Epithelial cell of proximal tubule (primary cell): ENCODE data around the gene TMBIM6. TPM values are rescaled to one million over a fixed set of nuclear protein-coding genes. Genes with fewer than 3 reads are reported as not detected.

Experiments
- DNase-seq: peaks from one replicate; pipeline ENCODE4 v3.0.0-alpha.2; 2011; ENCODE audit warnings: low read depth
- H3K4me3 ChIP-seq: 2 replicates; pipeline ENCODE4 v1.5.1; 2011; ENCODE audit warnings: low read depth, mild to moderate bottlenecking, low read length
- total RNA-seq: library from RNA; depleted of rRNA; stranded (reverse); fragments of >200 nt; gene quantifications from 2 replicates; pipeline ENCODE4 v1.2.3, GENCODE V29; 2015
- TF ChIP-seq, protein P1 (sequence below): conservative IDR thresholded peaks from 2 replicates; pipeline ENCODE4 v1.5.1; 2012; ENCODE audit warnings: low read depth, mild to moderate bottlenecking, low read length

Gene TMBIM6
- total RNA-seq, 1 donor from 2014 or later = 436 TPM

DNA sequence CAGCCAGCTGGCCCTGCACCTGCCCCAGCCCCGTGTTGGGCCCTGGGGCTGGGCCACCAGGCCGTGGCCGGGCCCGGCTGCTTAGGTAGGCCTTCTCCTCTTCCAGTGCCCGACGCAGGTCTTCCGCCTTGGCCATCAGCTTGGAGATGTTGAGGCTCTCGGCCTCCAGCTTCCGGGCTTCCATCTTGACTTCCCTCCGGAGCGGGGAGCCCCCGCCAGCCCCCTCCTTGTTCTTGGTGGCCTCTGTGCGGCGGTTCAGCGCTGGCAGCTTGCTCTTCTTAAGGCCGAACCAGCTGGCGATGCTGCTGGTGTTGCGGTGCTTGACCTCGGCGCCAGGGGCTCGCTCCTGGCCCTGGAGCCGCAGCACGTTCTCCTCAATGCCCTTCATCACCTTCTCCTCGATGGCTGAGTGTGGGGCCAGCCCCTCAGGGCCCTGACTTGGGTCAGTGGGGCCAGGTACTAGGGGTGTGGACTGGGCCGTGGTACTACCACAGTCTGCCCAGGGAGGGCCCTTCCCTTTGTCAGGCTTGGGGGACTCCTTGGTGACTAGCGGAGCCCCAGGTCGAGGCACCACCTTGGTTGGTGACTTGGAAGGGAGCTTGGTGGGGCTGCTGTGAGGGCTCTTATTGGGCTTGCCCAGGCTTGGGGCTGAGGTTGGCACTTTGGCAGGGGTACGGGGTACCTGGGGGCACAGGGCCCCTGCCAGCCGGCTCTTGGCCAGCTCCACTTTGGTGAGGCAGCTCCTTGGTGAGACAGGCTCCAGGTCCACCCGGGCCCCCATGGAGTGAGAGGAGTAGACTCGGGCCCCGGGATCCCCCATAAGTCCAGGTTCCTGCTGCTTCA is 53.7 kb downstream of the TMBIM6 start:
- TF ChIP-seq, protein P1, sequence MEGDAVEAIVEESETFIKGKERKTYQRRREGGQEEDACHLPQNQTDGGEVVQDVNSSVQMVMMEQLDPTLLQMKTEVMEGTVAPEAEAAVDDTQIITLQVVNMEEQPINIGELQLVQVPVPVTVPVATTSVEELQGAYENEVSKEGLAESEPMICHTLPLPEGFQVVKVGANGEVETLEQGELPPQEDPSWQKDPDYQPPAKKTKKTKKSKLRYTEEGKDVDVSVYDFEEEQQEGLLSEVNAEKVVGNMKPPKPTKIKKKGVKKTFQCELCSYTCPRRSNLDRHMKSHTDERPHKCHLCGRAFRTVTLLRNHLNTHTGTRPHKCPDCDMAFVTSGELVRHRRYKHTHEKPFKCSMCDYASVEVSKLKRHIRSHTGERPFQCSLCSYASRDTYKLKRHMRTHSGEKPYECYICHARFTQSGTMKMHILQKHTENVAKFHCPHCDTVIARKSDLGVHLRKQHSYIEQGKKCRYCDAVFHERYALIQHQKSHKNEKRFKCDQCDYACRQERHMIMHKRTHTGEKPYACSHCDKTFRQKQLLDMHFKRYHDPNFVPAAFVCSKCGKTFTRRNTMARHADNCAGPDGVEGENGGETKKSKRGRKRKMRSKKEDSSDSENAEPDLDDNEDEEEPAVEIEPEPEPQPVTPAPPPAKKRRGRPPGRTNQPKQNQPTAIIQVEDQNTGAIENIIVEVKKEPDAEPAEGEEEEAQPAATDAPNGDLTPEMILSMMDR = no peak
- DNase-seq = no peak
- no peak overlapping the region for H3K4me3 ChIP-seq

DNA sequence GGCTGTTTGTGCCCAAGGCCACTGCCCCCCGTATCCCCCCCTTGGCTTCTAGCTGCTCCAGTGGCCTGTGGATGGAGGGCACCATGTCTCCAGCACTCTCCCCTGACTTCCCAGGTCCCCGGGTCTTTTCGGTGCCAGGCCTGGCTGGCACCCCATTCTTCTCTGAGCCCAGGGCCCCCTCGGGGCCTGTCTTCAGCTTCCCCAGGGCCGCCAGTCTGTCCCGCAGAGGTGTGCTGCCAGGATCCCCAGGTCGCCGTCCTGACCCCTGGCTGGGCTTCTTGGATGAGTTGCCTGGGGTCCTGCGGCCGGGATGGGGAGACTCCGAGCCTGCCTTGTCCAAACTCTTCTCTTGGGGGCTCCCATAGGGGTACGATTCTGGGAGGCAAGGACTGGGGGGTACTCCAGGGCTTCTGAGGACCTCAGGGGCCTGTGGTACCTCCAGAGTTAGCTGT is 54.3 kb downstream of the TMBIM6 start:
- DNase-seq = no peak
- TF ChIP-seq, protein P1 = no peak
- H3K4me3 ChIP-seq = no peak overlapping the region

DNA sequence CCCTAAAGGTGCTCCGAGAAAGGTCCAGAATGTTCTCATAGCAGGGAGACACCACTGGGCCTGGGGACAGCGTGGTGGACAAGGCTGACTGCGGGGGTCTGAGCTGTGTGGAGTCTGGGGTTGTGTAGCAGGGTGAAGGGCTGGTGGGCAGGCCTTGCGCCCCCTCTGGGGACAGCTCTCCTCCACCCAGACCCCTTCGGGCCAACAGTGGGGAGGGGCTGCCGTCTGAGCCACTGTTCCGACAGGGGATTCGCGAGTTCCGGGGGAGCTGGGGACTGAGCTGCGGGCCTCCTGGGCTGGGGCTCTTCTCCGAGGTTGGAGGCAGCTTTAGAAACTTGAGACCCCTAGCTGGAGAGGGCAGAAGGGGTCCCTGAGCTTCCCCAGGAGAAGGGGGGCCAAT is 54.8 kb downstream of the TMBIM6 start:
- no peak overlapping the region for H3K4me3 ChIP-seq
- no peak for DNase-seq
- TF ChIP-seq, protein P1 = no peak

DNA sequence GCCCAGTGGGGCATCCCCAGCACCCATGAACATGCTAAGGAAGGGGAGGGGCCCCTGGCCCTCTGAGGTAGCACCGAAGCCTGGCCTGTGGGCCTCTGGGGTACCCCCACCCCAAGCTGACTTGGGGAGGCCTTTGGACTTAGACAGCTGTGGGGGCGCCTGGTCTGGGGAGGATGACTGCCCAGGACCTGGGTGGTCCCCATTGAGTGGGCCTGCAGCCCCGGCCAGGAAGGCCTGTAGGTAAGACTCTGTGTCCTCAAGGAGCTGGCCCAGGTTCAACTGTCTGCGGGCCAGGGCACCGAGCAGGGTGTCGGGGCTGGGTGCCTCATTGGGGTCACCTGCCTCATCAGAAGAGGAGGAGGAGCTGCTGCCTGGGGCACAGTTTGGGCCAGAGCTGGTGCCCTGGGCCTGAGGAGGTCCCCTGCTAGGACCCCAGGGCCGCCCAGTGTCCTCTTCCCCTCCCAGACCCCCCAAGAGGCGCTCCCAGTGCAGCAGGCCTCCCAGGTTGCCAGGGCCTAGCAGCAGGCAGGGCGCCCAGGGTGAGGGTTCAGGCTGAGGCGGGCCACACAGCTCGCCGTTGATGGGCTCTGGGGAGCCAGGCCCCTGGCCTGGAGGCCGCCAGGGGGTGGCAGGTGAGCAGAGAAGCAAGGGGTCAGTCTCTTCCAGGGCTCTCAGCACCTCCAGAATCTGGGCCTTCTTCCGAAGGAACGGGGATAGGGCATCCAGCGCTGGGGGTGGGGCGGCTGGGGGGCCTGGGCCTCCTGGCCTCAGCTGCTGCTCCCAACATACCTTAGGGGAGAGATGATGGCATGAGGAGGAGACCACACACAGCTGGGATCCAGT is 55.5 kb downstream of the TMBIM6 start:
- TF ChIP-seq, protein P1 = no peak
- DNase-seq = no peak
- no peak overlapping the region for H3K4me3 ChIP-seq

DNA sequence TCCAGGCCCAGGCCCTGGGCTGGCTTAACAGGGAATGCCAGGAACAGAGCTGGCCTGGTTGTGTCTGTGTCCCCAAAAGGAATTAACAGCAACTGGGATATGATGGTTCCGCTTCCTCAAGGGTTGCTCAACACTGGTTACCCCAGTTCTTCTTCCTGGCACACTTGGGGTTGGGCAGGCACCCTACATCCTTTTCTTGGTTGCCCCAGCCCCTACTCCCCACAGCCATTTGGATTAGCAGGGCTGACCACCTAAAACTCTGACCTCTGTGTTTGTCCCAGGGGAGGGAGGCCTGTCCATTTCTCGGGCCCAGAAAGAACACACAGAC is 56.1 kb downstream of the TMBIM6 start:
- DNase-seq = no peak
- TF ChIP-seq, protein P1 = no peak
- no peak overlapping the region for H3K4me3 ChIP-seq

DNA sequence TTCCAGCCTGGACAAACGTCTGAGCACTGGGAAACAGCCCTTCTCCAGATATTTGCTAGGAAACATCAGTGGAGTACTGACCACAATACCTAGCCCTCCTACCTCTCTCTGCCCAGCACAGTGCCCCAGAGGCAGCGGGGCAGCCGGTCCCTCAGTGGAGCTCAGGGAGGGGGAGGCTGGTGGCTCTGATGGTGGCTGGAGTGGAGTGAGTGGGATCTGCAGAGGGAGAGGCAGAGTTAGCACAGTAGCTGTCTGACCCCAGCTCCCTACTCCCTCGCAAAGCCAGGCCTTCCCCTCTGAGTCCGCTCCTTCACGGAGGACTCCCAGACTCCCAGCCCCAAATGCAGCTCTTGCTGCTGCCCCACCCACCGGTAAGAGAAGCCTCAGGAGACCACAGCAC is 56.9 kb downstream of the TMBIM6 start:
- TF ChIP-seq, protein P1 = no peak
- DNase-seq = no peak
- no peak overlapping the region for H3K4me3 ChIP-seq
